ENCODE results near the gene CFDP1.

GRCh38 chr16:75292691-75293090 is 140.6 kb downstream of the CFDP1 start:
- TF ChIP-seq CTCF (conservative IDR thresholded peaks at IDR 0.05; ENCODE audit: low read depth, low read length) (no peak), EZH2phosphoT487 (IDR thresholded peaks at IDR 0.05; ENCODE audit: borderline replicate concordance, low read length) (no peak), EZH2 (IDR thresholded peaks at IDR 0.05; ENCODE audit: low read length, unreplicated experiment) (no peak)

Measured in PC-3 (cell line).